ENCODE data around the gene CADPS2. TPM values are rescaled to one million over a fixed set of nuclear protein-coding genes. Genes with fewer than 3 reads are reported as not detected.

The CADPS2 gene
- total and polyA plus RNA-seq, 7 donors, result 1.5 to 3.6 (median 2.1) TPM

- no peak for ATAC-seq
- intact Hi-C loops (cut with DNase I), result no loop called here
- H3K9me3 ChIP-seq, result no peaks in the 10 kb centered on the region
- 7 to 12% (median 8%) methylated on average over 25 of the region's 25 CpGs for WGBS, 3 donors
- peaks cover 0 to 67% (median 14%) of the 10 kb centered on the region in 3 donors for H3K27me3 ChIP-seq (ENCODE audit: insufficient read depth in 3 of 3, low read length in 2 of 3)
- no peak for TF ChIP-seq CTCF (IDR thresholded peaks at IDR 0.05)
- H3K27ac ChIP-seq, result no peak overlapping the region
- peak overlapping the region; percentile 19 for H3K4me3 ChIP-seq
- no peaks in the 10 kb centered on the region for H3K4me1 ChIP-seq
- no peak for DNase-seq
- H3K36me3 ChIP-seq (ENCODE audit: insufficient read depth in 1 of 2, low read depth in 1 of 2), result no peaks in the 10 kb centered on the region
These were observed 570.5 kb downstream of the CADPS2 start for GRCh38 chr7:122315507-122316466.

- 37 to 39% (median 38%) methylated on average over 4 of the region's 4 CpGs for WGBS, 3 donors
- H3K27ac ChIP-seq, result no peak overlapping the region
- intact Hi-C loops (cut with DNase I), result no loop called here
- no peaks in the 10 kb centered on the region for H3K9me3 ChIP-seq
- ATAC-seq, result no peak
- peaks cover 0 to 82% (median 24%) of the 10 kb centered on the region in 3 donors for H3K27me3 ChIP-seq (ENCODE audit: insufficient read depth in 3 of 3, low read length in 2 of 3)
- no peaks in the 10 kb centered on the region for H3K4me1 ChIP-seq
- TF ChIP-seq CTCF (IDR thresholded peaks at IDR 0.05), result no peak
- H3K36me3 ChIP-seq (ENCODE audit: insufficient read depth in 1 of 2, low read depth in 1 of 2), result no peaks in the 10 kb centered on the region
- H3K4me3 ChIP-seq, result no peak overlapping the region
- DNase-seq, result no peak
These were observed 572.0 kb downstream of the CADPS2 start for GRCh38 chr7:122314284-122314683.

DNA sequence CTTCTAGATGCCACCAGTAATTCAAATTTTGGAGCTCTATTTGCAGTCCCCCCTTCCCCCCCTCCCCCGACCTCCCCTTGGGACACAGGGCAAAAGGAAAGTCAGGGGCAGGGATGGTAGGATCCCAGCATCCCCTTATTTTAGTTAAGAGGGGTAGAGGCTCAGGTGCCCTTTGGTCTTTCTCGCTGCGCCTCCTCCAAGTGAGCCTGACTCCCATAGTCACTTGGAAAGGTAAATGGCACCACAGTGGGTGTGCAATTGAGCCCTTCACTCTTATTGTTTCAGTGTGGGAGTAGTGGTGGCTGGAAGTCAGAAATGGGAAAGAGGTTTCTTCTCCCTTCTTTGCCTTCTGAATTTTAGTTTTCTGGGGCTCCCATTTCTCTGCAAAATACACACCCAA, 573.5 kb downstream of the CADPS2 start:
- H3K27ac ChIP-seq, result no peak overlapping the region
- no peak for DNase-seq
- H3K27me3 ChIP-seq (ENCODE audit: insufficient read depth in 3 of 3, low read length in 2 of 3), result peaks cover 0 to 97% (median 24%) of the 10 kb centered on the region in 3 donors
- no peaks in the 10 kb centered on the region for H3K36me3 ChIP-seq (ENCODE audit: insufficient read depth in 1 of 2, low read depth in 1 of 2)
- WGBS, 3 donors, result 46 to 53% (median 50%) methylated on average over 3 of the region's 3 CpGs
- no peaks in the 10 kb centered on the region for H3K4me1 ChIP-seq
- intact Hi-C loops (cut with DNase I), result no loop called here
- H3K9me3 ChIP-seq, result no peaks in the 10 kb centered on the region
- no peak for ATAC-seq
- no peak for TF ChIP-seq CTCF (IDR thresholded peaks at IDR 0.05)
- no peak overlapping the region for H3K4me3 ChIP-seq

DNA sequence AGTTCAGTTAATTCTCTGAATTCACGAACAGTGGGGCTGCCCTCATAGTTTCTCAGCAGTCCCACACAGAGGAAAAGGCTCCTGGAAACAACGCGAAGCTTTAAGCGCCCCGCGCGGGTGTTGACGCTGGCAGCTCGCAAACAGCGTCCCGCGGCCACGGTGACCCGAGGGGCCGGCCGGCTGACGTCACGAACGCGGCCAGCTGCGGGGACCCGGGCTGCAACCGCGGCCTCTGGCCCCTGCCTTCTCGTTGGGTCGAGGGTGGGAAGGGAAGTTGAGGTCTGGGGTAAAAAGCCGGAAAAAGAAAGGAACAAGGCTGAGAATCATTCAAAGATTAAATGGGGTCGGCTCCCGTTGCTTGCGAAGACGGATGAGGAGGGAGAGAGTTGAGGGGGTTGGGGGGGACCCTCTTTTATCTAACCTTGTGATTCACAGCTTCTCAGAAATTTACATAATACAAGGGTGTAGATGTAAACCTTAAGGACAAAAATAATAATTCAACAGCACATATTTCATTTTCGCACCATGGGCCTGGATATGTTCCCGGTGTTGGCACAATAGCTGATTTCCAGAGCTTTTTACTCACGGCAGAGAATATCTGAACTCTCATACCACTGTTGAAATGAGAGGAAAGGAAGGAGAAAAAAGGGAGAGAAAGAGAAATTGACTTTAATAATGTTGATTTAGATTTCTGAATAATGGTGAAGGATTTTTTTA, 574.4 kb downstream of the CADPS2 start:
- Histone ChIP-seq H3K4me1 (no peaks in the 10 kb centered on the region), H3K27me3 (ENCODE audit: insufficient read depth in 3 of 3, low read length in 2 of 3) (peaks cover 0 to 100% (median 26%) of the 10 kb centered on the region in 3 donors), H3K36me3 (ENCODE audit: insufficient read depth in 1 of 2, low read depth in 1 of 2) (no peaks in the 10 kb centered on the region), H3K27ac (no peak overlapping the region), H3K9me3 (no peaks in the 10 kb centered on the region), H3K4me3 (no peak overlapping the region)
- DNase-seq (no peak), ATAC-seq (no peak)
- intact Hi-C loops (cut with DNase I), result no loop called here
- 19 to 32% (median 27%) methylated on average over 34 of the region's 34 CpGs for WGBS, 3 donors
- no peak for TF ChIP-seq CTCF (IDR thresholded peaks at IDR 0.05)

All from psoas muscle (tissue), 8 donors.